ENCODE results near the gene TBC1D1.

Gene TBC1D1

GRCh38 chr4:38132843-38133662 is 242.2 kb downstream of the TBC1D1 start:
- DNase-seq, result peak; percentile 24

- DNase-seq, result peak; percentile 8
Measured at GRCh38 chr4:38133711-38134480, 243.0 kb downstream of the TBC1D1 start.

DNA sequence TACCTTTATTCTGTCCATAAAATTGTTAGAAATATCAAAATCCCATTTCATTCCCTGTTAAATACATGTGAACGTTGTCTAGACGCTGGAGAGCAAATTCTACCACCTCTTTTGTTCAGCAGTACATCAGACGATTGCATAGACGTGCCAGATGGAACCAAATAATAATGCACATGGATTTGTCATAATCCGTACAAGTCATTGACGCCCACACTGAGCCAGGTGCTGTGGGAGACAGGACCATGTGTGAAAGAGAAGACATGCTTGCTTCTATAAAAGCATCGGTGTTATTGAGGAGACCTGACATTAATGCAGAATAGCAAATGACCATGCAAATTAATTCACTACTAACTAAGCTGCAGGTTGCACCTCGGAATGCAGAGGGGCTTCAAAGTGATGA is 244.3 kb downstream of the TBC1D1 start:
- DNase-seq, result no peak

GRCh38 chr4:38136604-38137003 is 245.7 kb downstream of the TBC1D1 start:
- DNase-seq, result no peak

GRCh38 chr4:38137080-38137479 is 246.2 kb downstream of the TBC1D1 start:
- no peak for DNase-seq

- DNase-seq, result no peak
Measured at GRCh38 chr4:38138363-38138762, 247.5 kb downstream of the TBC1D1 start.

DNA sequence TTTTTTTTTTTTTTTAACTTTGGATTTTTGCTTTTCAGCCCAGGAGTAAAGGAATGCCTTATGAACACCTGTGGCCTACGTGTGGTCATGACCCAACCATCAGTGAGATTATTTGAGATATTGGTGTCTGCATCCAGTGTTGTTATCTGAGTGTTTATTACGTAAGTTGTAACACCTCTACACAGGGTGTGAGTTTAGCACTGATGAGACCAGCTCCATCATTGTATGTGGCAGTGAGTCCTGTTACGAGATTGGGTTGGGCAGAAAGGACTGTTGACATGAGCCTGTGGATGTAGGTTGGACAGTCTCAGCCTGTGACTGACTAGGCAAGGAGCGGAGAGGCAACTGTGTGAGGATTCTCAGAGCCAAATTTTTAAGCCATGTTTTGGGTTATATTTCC is 248.3 kb downstream of the TBC1D1 start:
- DNase-seq, result no peak

- no peak for DNase-seq
Measured at GRCh38 chr4:38140643-38141203, 249.8 kb downstream of the TBC1D1 start.

DNA sequence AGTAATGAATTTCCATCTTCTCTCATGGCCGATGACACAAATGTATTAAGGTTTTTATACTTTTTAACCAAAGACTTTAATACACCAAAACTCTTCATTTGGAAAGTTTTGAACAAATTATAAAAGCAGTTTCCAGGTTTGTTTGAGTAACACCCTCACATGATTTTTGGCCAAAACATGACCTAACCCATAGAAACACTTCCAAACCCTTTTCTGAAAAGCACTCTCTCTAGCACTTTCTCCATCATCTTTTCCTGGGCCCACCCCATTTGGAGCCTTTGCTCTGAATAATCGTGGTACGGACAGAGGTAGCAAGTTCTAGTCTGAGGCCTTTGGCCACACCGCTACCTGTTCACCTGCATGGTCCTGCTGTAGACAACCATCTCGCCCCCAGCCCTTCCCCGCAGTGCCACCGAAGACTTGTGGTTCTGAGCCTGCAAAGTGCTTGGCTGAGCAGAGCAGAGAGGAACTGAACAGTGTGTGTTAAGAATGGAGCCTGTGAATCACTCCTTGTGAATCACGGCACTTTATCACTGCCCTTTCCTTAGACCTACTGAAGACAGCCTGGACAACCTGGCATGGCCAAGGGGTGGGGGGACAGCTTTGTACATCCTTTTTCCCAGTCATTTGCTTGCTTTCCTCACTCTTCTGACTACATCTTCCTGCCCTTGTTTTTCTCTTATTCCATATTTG is 251.1 kb downstream of the TBC1D1 start:
- DNase-seq, result peak; percentile 24

DNA sequence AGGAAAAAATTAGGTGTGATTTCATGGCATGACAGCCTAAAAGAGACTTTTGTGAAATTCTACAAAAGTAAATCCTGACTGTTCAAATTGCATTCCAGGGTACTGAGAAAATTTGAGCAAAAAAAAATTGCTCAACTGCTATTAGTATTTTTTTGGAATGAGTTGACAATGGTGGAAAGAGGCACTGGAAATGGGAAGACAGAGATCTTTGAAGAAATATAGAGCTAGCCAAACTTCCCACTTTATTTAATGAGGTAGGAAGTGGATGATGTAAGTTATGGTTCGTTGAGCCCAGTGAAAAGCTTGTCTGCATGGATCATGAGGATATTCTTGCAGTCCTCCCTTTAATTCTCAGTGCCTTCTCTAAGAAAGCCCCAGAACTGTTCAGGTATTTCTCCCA is 253.1 kb downstream of the TBC1D1 start:
- no peak for DNase-seq

DNA sequence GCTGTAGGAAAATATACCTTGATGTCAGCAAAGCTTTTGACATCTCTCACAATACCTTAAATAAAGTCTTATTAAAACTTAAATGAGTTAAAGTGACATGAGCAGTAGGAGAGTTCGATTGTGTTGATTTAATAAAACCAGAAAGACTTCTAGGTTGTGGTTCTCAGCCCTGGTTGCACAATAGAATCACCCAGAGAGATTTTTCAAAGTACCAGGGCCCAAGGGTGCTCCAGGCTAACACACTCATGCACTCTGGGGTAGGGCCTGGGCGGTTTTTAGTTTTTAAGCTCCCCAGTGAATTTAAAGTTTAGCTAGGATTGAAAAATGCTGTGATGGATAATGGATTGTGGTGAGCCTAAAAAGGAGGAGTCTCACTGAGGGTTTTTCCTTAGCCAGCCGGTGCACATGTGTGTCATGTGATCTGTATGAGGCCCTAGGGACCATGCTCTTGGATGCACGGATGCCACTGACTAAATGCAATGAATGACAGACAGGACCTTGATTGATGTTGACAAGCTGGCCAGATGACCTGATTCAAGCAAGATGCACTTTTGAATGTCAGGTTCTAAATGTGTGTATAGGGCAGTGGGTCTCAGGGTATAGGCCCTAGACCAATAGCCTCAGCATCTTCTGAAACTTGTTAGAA is 254.3 kb downstream of the TBC1D1 start:
- no peak for DNase-seq

GRCh38 chr4:38145741-38146140 is 254.9 kb downstream of the TBC1D1 start:
- DNase-seq, result no peak

GRCh38 chr4:38146383-38146782 is 255.5 kb downstream of the TBC1D1 start:
- DNase-seq, result no peak

DNA sequence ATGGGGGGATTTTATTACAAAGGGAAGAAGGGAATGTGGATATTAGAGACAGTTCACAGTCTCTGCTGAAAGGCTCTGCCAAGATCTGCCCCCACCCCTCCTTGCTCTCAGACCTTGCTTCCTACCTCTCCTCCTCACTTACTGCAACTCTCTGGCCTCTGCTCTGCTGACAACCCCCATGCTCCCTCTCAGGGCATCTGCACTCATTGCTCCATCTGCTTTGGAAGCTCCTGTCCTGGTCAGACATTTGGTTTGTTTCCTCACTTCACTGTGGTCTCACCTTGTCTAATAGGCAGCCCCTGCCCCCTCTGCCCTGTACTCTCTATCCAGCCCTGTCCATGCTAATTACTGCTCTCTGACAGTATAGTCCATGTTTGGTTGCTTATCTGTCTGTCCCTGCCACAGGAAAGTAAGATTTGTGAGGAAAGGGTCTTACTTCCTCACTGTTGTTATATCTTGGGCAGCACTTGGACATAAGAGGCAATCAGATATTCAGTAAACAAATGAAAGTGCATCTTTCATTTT is 258.6 kb downstream of the TBC1D1 start:
- DNase-seq, result no peak

DNA sequence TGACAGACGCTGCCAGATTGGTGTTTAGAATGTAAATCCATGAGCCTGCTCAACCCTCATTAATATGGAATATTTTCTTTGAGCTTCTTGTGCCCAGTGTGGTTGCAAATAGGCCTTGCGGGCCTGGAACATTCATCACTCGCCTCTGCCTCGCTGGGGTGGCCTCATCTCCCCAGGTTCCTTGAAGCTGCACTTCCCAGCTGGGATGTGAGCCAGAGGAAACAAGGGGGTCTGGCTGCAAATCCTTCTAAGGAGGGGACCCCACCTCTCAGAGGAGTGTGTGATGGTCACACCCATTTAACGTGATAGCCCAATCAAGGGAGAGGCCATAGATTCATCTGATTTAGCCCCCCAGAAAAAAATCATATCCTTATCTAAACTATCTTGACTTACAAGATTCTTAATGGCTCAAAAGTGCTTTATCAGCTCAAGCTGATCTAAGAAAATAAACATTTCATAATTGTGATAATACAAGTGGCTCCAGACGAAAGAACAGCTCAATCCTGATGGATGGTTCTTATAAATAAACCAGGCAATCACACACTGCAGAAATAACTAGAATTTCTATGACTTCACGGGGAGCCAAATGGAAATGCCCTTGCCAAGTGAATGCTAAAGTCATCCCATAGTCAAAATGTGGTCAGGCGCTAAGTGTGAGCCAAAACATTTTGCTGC is 259.2 kb downstream of the TBC1D1 start:
- no peak for DNase-seq

DNA sequence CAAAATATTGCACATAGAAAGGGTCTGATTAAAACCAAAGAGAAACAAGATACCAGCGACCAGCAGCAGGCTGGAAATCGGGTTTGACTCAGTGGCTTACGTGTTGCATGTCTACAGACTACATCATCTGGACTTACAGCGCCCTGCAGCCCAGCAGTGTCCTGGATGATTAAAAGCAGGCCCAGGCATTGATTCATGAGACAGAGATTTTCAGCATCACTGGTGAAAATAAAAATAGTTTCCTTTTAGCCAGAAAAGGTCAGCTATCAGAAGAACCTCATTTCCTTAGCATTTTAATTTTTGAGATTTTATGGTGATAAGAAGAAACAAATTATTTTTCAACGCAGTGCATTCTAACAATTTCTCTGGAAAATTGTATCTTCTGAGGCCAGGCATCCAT is 259.9 kb downstream of the TBC1D1 start:
- DNase-seq, result no peak

- DNase-seq, result no peak
Measured at GRCh38 chr4:38151873-38152272, 261.0 kb downstream of the TBC1D1 start.

DNA sequence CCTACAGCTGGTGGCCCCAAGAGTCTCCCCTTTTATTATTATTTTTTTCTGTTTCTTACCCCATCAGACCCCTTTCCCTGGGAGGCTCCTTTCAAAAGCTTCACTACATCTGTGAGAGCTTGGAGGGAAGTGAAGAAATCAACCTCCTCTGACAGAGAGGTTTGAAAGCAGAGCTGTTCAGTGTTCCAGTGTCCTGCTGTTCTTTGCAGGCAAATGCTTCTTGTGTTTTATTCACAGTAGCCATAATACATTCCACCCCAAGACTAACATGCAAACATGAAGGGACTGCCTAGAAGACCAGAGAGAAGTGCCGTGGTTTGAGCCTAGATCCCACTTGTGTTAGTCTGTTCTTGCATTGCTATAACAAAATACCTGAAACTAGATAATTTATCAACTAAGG is 261.4 kb downstream of the TBC1D1 start:
- DNase-seq, result no peak

GRCh38 chr4:38152721-38153386 is 262.0 kb downstream of the TBC1D1 start:
- DNase-seq, result no peak

DNA sequence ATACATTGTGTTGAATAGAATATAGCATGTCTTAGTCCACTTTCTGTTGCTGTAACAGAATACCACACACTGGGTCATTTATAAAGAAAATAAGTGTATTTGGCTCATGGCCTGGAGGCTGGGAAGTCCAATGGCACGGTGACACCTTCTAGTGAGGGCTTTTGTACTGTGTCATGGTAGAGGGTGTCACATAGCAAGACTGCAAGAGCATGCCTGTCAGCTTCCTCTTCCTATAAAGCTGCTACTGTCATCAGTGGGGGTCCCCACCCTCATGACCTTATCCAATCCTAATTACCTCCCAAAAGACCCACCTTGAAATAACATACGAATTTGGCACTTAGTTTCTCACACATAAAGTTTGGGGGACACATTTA is 262.5 kb downstream of the TBC1D1 start:
- no peak for DNase-seq

GRCh38 chr4:38154252-38154651 is 263.4 kb downstream of the TBC1D1 start:
- DNase-seq, result no peak
